H1 (cell line): ENCODE measurements around the gene PTPN2. TPM values are rescaled to one million over a fixed set of nuclear protein-coding genes. Genes with fewer than 3 reads are reported as not detected.

Source experiments
- ATF2 ChIP-seq: IDR thresholded peaks from 2 replicates; pipeline ENCODE4 v1.6.1; 2012; ENCODE audit warnings: low read length, inconsistent platforms
- SP1 ChIP-seq: IDR thresholded peaks from 2 replicates; pipeline ENCODE4 v1.6.1; 2011; ENCODE audit warnings: low read depth, low read length
- USF2 ChIP-seq: IDR thresholded peaks from 2 replicates; pipeline ENCODE4 v1.6.1; 2011; ENCODE audit warnings: low read length, improper control_type of control experiment
- polyA plus RNA-seq, 7 experiments: library from polyadenylated mRNA; depleted of rRNA in 3 of 7; stranded (reverse) in 5 of 7; unstranded in 2 of 7; fragments of >200 nt in 5 of 7; fragments of 200-250 nt in 2 of 7; gene quantifications; 1 replicate in 5 of 7; 2 replicates in 1 of 7; 4 replicates in 1 of 7; pipeline versions ENCODE4 v1.2.1 to v1.2.3, GENCODE V29; 2011 to 2013; ENCODE audit warnings: missing spikeins in 2 of 7, mixed read lengths in 2 of 7
- total RNA-seq: library from RNA; stranded (reverse); fragmentation: NEBNext Ultra II Directional; extraction: Animal tissue kit (Norgen Biotek cat#: 25700); gene quantifications from 2 replicates; pipeline ENCODE4 v1.2.1, GENCODE V29; 2021

PTPN2 gene
- total and polyA plus RNA-seq, 2 of the 8 experiments (the other 6 are each of a cell fraction or from before 2014, with no cell fraction given): 16.4 to 54.0 TPM

- no peak for TF ChIP-seq USF2
- TF ChIP-seq SP1: no peak
- no peak for TF ChIP-seq ATF2
Observed at GRCh38 chr18:12857991-12858544, 26.0 kb downstream of the PTPN2 start (continued).
